Measurements from ENCODE around the gene ZNF678. TPM values are rescaled to one million over a fixed set of nuclear protein-coding genes. Genes with fewer than 3 reads are reported as not detected.

The ZNF678 gene
- total and polyA plus RNA-seq, 2 of the 4 experiments (the other 2 are of a cell fraction), result 1.3 to 4.8 TPM

DNA sequence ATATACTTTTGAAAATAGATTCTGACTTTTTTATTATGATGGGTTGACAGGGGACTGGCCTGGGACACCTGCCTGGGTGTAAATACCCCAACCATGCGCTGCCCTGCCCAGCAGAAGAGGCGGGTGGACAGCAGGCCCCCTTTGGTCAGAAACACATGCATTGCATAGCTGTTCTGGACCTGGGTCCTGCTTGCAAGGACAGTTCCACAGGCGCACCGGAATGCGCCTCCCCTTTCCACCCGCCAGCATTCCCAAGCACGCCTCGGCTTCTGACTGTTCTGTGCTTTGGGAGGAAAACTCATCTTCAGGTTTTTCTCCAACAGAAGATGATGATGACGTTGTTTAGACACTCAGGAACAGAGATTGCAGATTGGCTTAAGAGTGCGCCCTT lies 428 bp upstream of the ZNF678 start:
- 100% methylated on average over 2 of the region's 10 CpGs; no CpG with 5 or more reads in 1 of the 2 experiments for WGBS, 2 experiments (ENCODE audit: extremely low coverage in 2 of 2, insufficient read length in 1 of 2)
- Histone ChIP-seq H3K14ac (replicated peaks; ENCODE audit: low read depth, low read length) (no peak overlapping the region), H2BK5ac (ENCODE audit: low read depth, low read length, poor library complexity, severe bottlenecking) (no peak overlapping the region), H3K4me1 (ENCODE audit: control insufficient read depth, insufficient read depth, low read length) (no peaks in the 10 kb centered on the region), H3K79me1 (ENCODE audit: low read depth in 1 of 2, low read length in 2 of 2) (peaks cover 6 to 20% of the 10 kb centered on the region in 2 experiments), H3K4me3 (ENCODE audit: insufficient read depth, low read depth, low read length) (no peak overlapping the region), H3K56ac (ENCODE audit: extremely low read depth, insufficient read depth, low read length) (no peak overlapping the region), H2AK9ac (replicated peaks; ENCODE audit: low read depth, low read length, poor library complexity) (no peak overlapping the region), H3K4ac (ENCODE audit: low read depth, low read length) (no peak overlapping the region), H3K18ac (ENCODE audit: low read depth, low read length) (no peak overlapping the region), H2AFZ (replicated peaks; ENCODE audit: low read length, poor library complexity) (peak overlapping the region; percentile 81), H3K27ac (ENCODE audit: insufficient read depth, low read length) (no peak overlapping the region), H3K36me3 (ENCODE audit: control insufficient read depth, insufficient read depth, low read length) (0 out of 2 replicates have a peak, but pooled peaks cover 1% of the 10 kb centered on the region), H4K8ac (ENCODE audit: low read depth in 2 of 2, low read length in 2 of 2) (peak overlapping the region; percentile 20 to 96; a peak in 1 of 4 replicates), H3K27me3 (ENCODE audit: control insufficient read depth, insufficient read depth, low read length) (peaks cover 16% of the 10 kb centered on the region; the same call in 1 of the 2 replicates), H4K5ac (ENCODE audit: low read depth, low read length) (no peak overlapping the region), H2BK120ac (ENCODE audit: low read depth, low read length) (no peak overlapping the region), H2AK5ac (ENCODE audit: low read depth, low read length) (no peak overlapping the region), H2BK15ac (ENCODE audit: low read depth, low read length) (no peak overlapping the region), H3K23ac (ENCODE audit: low read depth, low read length) (no peak overlapping the region), H4K91ac (ENCODE audit: insufficient read depth, low read depth, low read length) (no peak overlapping the region), H4K20me1 (ENCODE audit: insufficient read depth, low read length) (no peaks in the 10 kb centered on the region), H3K9ac (ENCODE audit: low read depth, low read length) (no peak overlapping the region), H2BK20ac (ENCODE audit: low read depth, low read length) (no peak overlapping the region), H3K9me3 (ENCODE audit: control insufficient read depth, insufficient read depth, low read length) (peaks cover 21% of the 10 kb centered on the region), H3K9me1 (ENCODE audit: insufficient read depth, low read length) (no peaks in the 10 kb centered on the region), H3K4me2 (ENCODE audit: low read depth, low read length) (no peak overlapping the region)
- TF ChIP-seq SMC3 (IDR thresholded peaks at IDR 0.05; ENCODE audit: low read depth, low read length) (no peak), MAZ (IDR thresholded peaks at IDR 0.05; ENCODE audit: borderline replicate concordance, low read depth, low read length) (no peak), RCOR1 (IDR thresholded peaks at IDR 0.05; ENCODE audit: insufficient replicate concordance, low read length) (no peak), MXI1 (IDR thresholded peaks at IDR 0.05; ENCODE audit: borderline replicate concordance, low read depth, low read length) (no peak), POLR2A (IDR thresholded peaks at IDR 0.05; ENCODE audit: low read depth, low read length) (no peak), CHD1 (IDR thresholded peaks at IDR 0.05; ENCODE audit: low read depth, low read length) (no peak), NFE2L2 (IDR thresholded peaks at IDR 0.05; ENCODE audit: low read depth, low read length) (no peak), RFX5 (IDR thresholded peaks at IDR 0.05; ENCODE audit: low read depth, low read length) (no peak), BHLHE40 (IDR thresholded peaks at IDR 0.05; ENCODE audit: low read depth, low read length) (no peak), RAD21 (IDR thresholded peaks at IDR 0.05; ENCODE audit: low read length) (no peak), MAFK (IDR thresholded peaks at IDR 0.05; ENCODE audit: low read depth, low read length) (no peak), FOS (IDR thresholded peaks at IDR 0.05; ENCODE audit: low read depth, low read length) (no peak), CEBPB (IDR thresholded peaks at IDR 0.05; ENCODE audit: low read depth, low read length) (no peak)
- TF ChIP-seq, protein P1, sequence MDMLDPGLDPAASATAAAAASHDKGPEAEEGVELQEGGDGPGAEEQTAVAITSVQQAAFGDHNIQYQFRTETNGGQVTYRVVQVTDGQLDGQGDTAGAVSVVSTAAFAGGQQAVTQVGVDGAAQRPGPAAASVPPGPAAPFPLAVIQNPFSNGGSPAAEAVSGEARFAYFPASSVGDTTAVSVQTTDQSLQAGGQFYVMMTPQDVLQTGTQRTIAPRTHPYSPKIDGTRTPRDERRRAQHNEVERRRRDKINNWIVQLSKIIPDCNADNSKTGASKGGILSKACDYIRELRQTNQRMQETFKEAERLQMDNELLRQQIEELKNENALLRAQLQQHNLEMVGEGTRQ (IDR thresholded peaks at IDR 0.05; ENCODE audit: low read depth, low read length), result no peak
- TF ChIP-seq, protein P2, sequence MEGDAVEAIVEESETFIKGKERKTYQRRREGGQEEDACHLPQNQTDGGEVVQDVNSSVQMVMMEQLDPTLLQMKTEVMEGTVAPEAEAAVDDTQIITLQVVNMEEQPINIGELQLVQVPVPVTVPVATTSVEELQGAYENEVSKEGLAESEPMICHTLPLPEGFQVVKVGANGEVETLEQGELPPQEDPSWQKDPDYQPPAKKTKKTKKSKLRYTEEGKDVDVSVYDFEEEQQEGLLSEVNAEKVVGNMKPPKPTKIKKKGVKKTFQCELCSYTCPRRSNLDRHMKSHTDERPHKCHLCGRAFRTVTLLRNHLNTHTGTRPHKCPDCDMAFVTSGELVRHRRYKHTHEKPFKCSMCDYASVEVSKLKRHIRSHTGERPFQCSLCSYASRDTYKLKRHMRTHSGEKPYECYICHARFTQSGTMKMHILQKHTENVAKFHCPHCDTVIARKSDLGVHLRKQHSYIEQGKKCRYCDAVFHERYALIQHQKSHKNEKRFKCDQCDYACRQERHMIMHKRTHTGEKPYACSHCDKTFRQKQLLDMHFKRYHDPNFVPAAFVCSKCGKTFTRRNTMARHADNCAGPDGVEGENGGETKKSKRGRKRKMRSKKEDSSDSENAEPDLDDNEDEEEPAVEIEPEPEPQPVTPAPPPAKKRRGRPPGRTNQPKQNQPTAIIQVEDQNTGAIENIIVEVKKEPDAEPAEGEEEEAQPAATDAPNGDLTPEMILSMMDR (conservative IDR thresholded peaks at IDR 0.05; ENCODE audit: low read depth, low read length), result no peak
- TF ChIP-seq, protein P3, sequence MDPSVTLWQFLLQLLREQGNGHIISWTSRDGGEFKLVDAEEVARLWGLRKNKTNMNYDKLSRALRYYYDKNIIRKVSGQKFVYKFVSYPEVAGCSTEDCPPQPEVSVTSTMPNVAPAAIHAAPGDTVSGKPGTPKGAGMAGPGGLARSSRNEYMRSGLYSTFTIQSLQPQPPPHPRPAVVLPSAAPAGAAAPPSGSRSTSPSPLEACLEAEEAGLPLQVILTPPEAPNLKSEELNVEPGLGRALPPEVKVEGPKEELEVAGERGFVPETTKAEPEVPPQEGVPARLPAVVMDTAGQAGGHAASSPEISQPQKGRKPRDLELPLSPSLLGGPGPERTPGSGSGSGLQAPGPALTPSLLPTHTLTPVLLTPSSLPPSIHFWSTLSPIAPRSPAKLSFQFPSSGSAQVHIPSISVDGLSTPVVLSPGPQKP (IDR thresholded peaks at IDR 0.05; ENCODE audit: borderline replicate concordance, low read depth, low read length), result no peak
- ChIA-PET POLR2A (ENCODE audit: unreplicated experiment) (interaction anchor here (0.6 to 0.7 kb wide), 2 partner anchors 72 to 1564 kb away, joined by 3 read pairs; partner anchors contain the start of gene SDE2), CTCF (interaction anchor here (0.6 to 1.3 kb wide), 3 partner anchors 18 to 1263 kb away, joined by 3 read pairs; no protein-coding TSS in a partner anchor)
- no TSS peak for BruUV-seq (replicated peaks)
- dilution Hi-C loops (cut with HindIII; ENCODE audit: low sequenced_read_pairs, unreplicated experiment), result no loop called here
- in situ Hi-C loops (cut with MboI; ENCODE audit: low sequenced_read_pairs), result no loop called here
- ATAC-seq (ENCODE audit: low read depth) (no peak), DNase-seq (no peak)
- intact Hi-C loops (cut with micrococcal nuclease), result loop anchor here (5.0 kb wide), 1 partner anchor 164 kb away; no protein-coding TSS in a partner anchor
